Measurements from ENCODE around the gene DOCK9. TPM values are rescaled to one million over a fixed set of nuclear protein-coding genes. Genes with fewer than 3 reads are reported as not detected.

The DOCK9 gene
- total and polyA plus RNA-seq, 2 experiments from 2014 or later, result 16.4 to 38.9 TPM

- Histone ChIP-seq H3K4me1 (ENCODE audit: insufficient read depth) (no peaks in the 10 kb centered on the region), H2AFZ (no peak overlapping the region), H3K79me2 (no peaks in the 10 kb centered on the region), H3K9me3 (ENCODE audit: low read depth) (no peaks in the 10 kb centered on the region), H3K4me2 (no peak overlapping the region), H3K9me2 (replicated peaks; ENCODE audit: insufficient read depth) (no peaks in the 10 kb centered on the region), H3K36me3 (replicated peaks; ENCODE audit: insufficient read depth, low read depth) (no peaks in the 10 kb centered on the region), H3K4me3 (no peak overlapping the region), H4K20me1 (ENCODE audit: insufficient read depth, poor library complexity, severe bottlenecking) (no peaks in the 10 kb centered on the region), H3K27ac (no peak overlapping the region), H3K27me3 (no peaks in the 10 kb centered on the region)
- WGBS (ENCODE audit: low lambda C conversion rate, missing lambda C conversion rate), result 69% methylated on average over 5 of the region's 6 CpGs
- TF ChIP-seq CTCF (IDR thresholded peaks at IDR 0.05; ENCODE audit: poor library complexity) (no peak), EZH2phosphoT487 (IDR thresholded peaks at IDR 0.05; ENCODE audit: low read depth, severe bottlenecking, unreplicated experiment) (no peak), EZH2 (IDR thresholded peaks at IDR 0.05; ENCODE audit: borderline replicate concordance) (no peak)
- no peak for DNase-seq (ENCODE audit: low spot score)
Observed at GRCh38 chr13:98860491-98860890, 117.4 kb downstream of the DOCK9 start.

GRCh38 chr13:98858191-98858590 lies 119.7 kb downstream of the DOCK9 start:
- no peaks in the 10 kb centered on the region for H3K79me2 ChIP-seq
- H3K4me1 ChIP-seq (ENCODE audit: insufficient read depth), result no peaks in the 10 kb centered on the region
- TF ChIP-seq CTCF (IDR thresholded peaks at IDR 0.05; ENCODE audit: poor library complexity), result no peak
- TF ChIP-seq EZH2 (IDR thresholded peaks at IDR 0.05; ENCODE audit: borderline replicate concordance), result no peak
- TF ChIP-seq EZH2phosphoT487 (IDR thresholded peaks at IDR 0.05; ENCODE audit: low read depth, severe bottlenecking, unreplicated experiment), result no peak
- 89% methylated on average over 4 of the region's 4 CpGs for WGBS (ENCODE audit: low lambda C conversion rate, missing lambda C conversion rate)
- H3K36me3 ChIP-seq (replicated peaks; ENCODE audit: insufficient read depth, low read depth), result no peaks in the 10 kb centered on the region
- no peak overlapping the region for H3K27ac ChIP-seq
- H3K4me2 ChIP-seq, result no peak overlapping the region
- H3K4me3 ChIP-seq, result no peak overlapping the region
- H2AFZ ChIP-seq, result no peak overlapping the region
- no peak for DNase-seq (ENCODE audit: low spot score)
- H3K9me3 ChIP-seq (ENCODE audit: low read depth), result no peaks in the 10 kb centered on the region
- H3K27me3 ChIP-seq, result no peaks in the 10 kb centered on the region
- no peaks in the 10 kb centered on the region for H3K9me2 ChIP-seq (replicated peaks; ENCODE audit: insufficient read depth)
- H4K20me1 ChIP-seq (ENCODE audit: insufficient read depth, poor library complexity, severe bottlenecking), result no peaks in the 10 kb centered on the region

GRCh38 chr13:98856983-98857382 lies 120.9 kb downstream of the DOCK9 start:
- H3K9me2 ChIP-seq (replicated peaks; ENCODE audit: insufficient read depth), result no peaks in the 10 kb centered on the region
- H3K27me3 ChIP-seq, result no peaks in the 10 kb centered on the region
- H2AFZ ChIP-seq, result no peak overlapping the region
- no peaks in the 10 kb centered on the region for H3K4me1 ChIP-seq (ENCODE audit: insufficient read depth)
- H3K4me2 ChIP-seq, result no peak overlapping the region
- no peaks in the 10 kb centered on the region for H3K79me2 ChIP-seq
- H3K9me3 ChIP-seq (ENCODE audit: low read depth), result no peaks in the 10 kb centered on the region
- no peak overlapping the region for H3K4me3 ChIP-seq
- no peak for DNase-seq (ENCODE audit: low spot score)
- H4K20me1 ChIP-seq (ENCODE audit: insufficient read depth, poor library complexity, severe bottlenecking), result no peaks in the 10 kb centered on the region
- H3K36me3 ChIP-seq (replicated peaks; ENCODE audit: insufficient read depth, low read depth), result no peaks in the 10 kb centered on the region
- no peak overlapping the region for H3K27ac ChIP-seq
- TF ChIP-seq EZH2 (IDR thresholded peaks at IDR 0.05; ENCODE audit: borderline replicate concordance), result no peak
- TF ChIP-seq CTCF (IDR thresholded peaks at IDR 0.05; ENCODE audit: poor library complexity), result no peak
- no peak for TF ChIP-seq EZH2phosphoT487 (IDR thresholded peaks at IDR 0.05; ENCODE audit: low read depth, severe bottlenecking, unreplicated experiment)
- WGBS (ENCODE audit: low lambda C conversion rate, missing lambda C conversion rate), result 71% methylated on average over 5 of the region's 5 CpGs

GRCh38 chr13:98854448-98854847 lies 123.4 kb downstream of the DOCK9 start:
- no peak for DNase-seq (ENCODE audit: low spot score)
- TF ChIP-seq EZH2phosphoT487 (IDR thresholded peaks at IDR 0.05; ENCODE audit: low read depth, severe bottlenecking, unreplicated experiment) (no peak), CTCF (IDR thresholded peaks at IDR 0.05; ENCODE audit: poor library complexity) (no peak), EZH2 (IDR thresholded peaks at IDR 0.05; ENCODE audit: borderline replicate concordance) (no peak)
- no peaks in the 10 kb centered on the region for H3K36me3 ChIP-seq (replicated peaks; ENCODE audit: insufficient read depth, low read depth)
- H3K79me2 ChIP-seq, result no peaks in the 10 kb centered on the region
- H3K4me3 ChIP-seq, result no peak overlapping the region
- H3K27me3 ChIP-seq, result no peaks in the 10 kb centered on the region
- WGBS (ENCODE audit: low lambda C conversion rate, missing lambda C conversion rate), result 92% methylated on average over 6 of the region's 6 CpGs
- H3K9me3 ChIP-seq (ENCODE audit: low read depth), result no peaks in the 10 kb centered on the region
- no peak overlapping the region for H2AFZ ChIP-seq
- no peaks in the 10 kb centered on the region for H3K9me2 ChIP-seq (replicated peaks; ENCODE audit: insufficient read depth)
- H3K4me1 ChIP-seq (ENCODE audit: insufficient read depth), result no peaks in the 10 kb centered on the region
- no peaks in the 10 kb centered on the region for H4K20me1 ChIP-seq (ENCODE audit: insufficient read depth, poor library complexity, severe bottlenecking)
- H3K4me2 ChIP-seq, result no peak overlapping the region
- H3K27ac ChIP-seq, result no peak overlapping the region

Measured in hepatocyte (in vitro differentiated cells).